Activated CD4-positive, alpha-beta memory T cell treated with anti-CD3 and anti-CD28 coated beads, Interleukin-2, amount 10 ng/mL, durations not matched to agents 7 days and 5 days (primary cell): ENCODE measurements around the gene WDR33. TPM values are rescaled to one million over a fixed set of nuclear protein-coding genes. Genes with fewer than 3 reads are reported as not detected.

Experiments used
- CTCF ChIA-PET: fragments of 350-600 bp; sonication (Branson Sonifier 250); formaldehyde crosslinking; loops from one replicate; lab custom pipeline; 2021; ENCODE audit warnings: antibody characterized with exemption, inconsistent platforms; lab: Charles Lee
- POLR2A ChIA-PET: fragments of 350-600 bp; sonication (Branson Sonifier 250); formaldehyde crosslinking; loops from one replicate; lab custom pipeline; 2021; ENCODE audit warnings: antibody characterized with exemption; lab: Charles Lee
- DNase-seq: peaks from one replicate; pipeline ENCODE4 v3.0.0-alpha.2; 2020
- H3K27ac Mint-ChIP-seq: one replicate; pipeline ENCODE4 v1.8.0; 2021; ENCODE audit warnings: mild to moderate bottlenecking, mixed read lengths
- H3K27me3 Mint-ChIP-seq: one replicate; pipeline ENCODE4 v1.8.0; 2021; ENCODE audit warnings: mixed read lengths
- H3K36me3 Mint-ChIP-seq: one replicate; pipeline ENCODE4 v1.8.0; 2021; ENCODE audit warnings: low read depth, mixed read lengths
- H3K4me1 Mint-ChIP-seq: one replicate; pipeline ENCODE4 v1.8.0; 2021; ENCODE audit warnings: mixed read lengths
- H3K4me3 Mint-ChIP-seq: one replicate; pipeline ENCODE4 v1.8.0; 2021; ENCODE audit warnings: mild to moderate bottlenecking, mixed read lengths
- H3K9me3 Mint-ChIP-seq: one replicate; pipeline ENCODE4 v1.8.0; 2021; ENCODE audit warnings: mixed read lengths
- total RNA-seq, 2 experiments: library from RNA; stranded (reverse); gene quantifications; one replicate each; pipeline ENCODE4 v1.2.3, GENCODE V29; 2021

The WDR33 gene
- total RNA-seq, 2 experiments from 2014 or later = 63.7 to 65.1 TPM

DNA sequence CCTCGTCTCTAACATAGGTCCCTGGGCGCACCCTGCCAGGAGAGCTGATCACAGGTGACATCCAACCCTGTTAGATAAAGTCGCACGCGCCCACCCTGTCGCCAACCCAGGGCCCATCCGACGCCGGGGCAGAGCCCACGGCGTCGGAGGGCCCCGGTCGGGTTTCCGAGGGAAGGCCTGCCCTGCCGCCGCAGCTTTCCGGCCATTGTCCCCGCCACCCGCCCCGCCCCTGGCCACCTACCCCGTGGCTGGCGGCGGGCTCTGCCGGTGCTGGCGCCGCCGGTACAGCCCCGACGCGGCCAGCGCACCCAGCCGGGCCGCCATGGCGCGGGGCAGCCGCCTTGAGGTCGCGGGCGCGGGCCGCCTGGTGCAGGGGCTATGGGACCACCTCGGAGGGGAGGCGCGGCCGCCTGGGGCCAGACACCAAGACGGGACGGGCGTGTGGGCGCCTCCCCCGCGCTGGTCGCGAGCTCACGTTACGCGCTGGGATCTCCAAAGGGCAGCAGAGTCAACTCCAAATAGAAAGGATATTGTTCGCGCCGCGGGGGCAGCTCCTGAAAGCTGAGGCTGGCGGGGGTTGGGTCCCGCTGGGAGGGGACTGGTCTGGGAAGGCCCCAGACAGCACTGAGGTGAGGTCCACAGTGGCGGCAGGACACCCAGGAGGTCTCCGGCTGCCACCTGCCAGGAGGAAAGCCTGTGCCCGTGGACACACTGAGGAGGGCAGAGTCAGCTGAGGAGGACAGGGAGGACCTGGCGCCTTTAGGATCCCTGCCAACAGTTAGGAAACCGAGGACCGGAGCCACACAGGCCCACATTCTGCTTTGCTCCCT lies 146.7 kb downstream of the WDR33 start:
- no peak overlapping the region for H3K4me3 Mint-ChIP-seq
- CTCF ChIA-PET = interaction anchor here (0.6 to 1.4 kb wide), 2 partner anchors 14 to 532 kb away, joined by 3 read pairs; no protein-coding TSS in a partner anchor
- no peak for DNase-seq
- POLR2A ChIA-PET = no interaction called here
- no peaks in the 10 kb centered on the region for H3K36me3 Mint-ChIP-seq
- no peaks in the 10 kb centered on the region for H3K4me1 Mint-ChIP-seq
- no peak overlapping the region for H3K27ac Mint-ChIP-seq
- H3K9me3 Mint-ChIP-seq = no peaks in the 10 kb centered on the region
- peaks cover 47% of the 10 kb centered on the region for H3K27me3 Mint-ChIP-seq

- H3K27ac Mint-ChIP-seq = no peak overlapping the region
- no peak for DNase-seq
- no peaks in the 10 kb centered on the region for H3K36me3 Mint-ChIP-seq
- no peak overlapping the region for H3K4me3 Mint-ChIP-seq
- peaks cover 42% of the 10 kb centered on the region for H3K27me3 Mint-ChIP-seq
- no peaks in the 10 kb centered on the region for H3K4me1 Mint-ChIP-seq
- ChIA-PET POLR2A (no interaction called here), CTCF (interaction anchor here (0.6 to 1.4 kb wide), 2 partner anchors 14 to 532 kb away, joined by 3 read pairs; no protein-coding TSS in a partner anchor)
- H3K9me3 Mint-ChIP-seq = no peaks in the 10 kb centered on the region
Observed at GRCh38 chr2:127663566-127664064, 147.4 kb downstream of the WDR33 start.

DNA sequence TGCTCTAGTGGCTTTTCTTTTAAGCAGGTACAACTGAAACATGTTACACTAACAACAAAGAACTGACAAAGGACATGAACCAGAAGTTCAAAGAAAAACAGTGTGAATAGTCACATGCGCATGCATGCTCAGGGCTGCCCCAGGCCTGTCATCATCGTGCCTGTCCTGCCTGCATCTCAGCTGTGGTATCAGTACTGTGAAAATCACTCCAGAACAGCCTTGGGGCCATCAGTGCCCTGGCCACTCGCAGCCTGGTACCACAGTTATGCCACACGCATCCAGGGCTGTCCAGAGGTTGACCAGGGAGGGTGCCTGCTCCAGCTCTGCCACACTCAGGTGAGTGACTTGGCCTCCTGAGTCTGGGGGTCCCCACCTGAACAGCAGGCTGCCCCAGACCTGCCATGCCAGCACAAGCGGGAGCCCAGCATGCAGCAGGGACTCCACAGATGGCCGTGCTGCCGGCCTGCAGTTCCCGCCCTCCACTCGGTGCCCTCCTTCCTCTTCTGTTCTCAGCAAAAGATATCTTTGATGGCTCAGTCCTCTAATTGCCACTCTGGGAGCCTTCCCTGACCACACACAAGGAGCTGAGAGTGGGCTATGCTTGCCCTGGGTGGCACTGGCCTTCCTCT lies 147.9 kb downstream of the WDR33 start:
- no peak for DNase-seq
- no peaks in the 10 kb centered on the region for H3K36me3 Mint-ChIP-seq
- peaks cover 42% of the 10 kb centered on the region for H3K27me3 Mint-ChIP-seq
- ChIA-PET CTCF (no interaction called here), POLR2A (no interaction called here)
- no peaks in the 10 kb centered on the region for H3K9me3 Mint-ChIP-seq
- H3K4me1 Mint-ChIP-seq = no peaks in the 10 kb centered on the region
- H3K27ac Mint-ChIP-seq = no peak overlapping the region
- H3K4me3 Mint-ChIP-seq = no peak overlapping the region

DNA sequence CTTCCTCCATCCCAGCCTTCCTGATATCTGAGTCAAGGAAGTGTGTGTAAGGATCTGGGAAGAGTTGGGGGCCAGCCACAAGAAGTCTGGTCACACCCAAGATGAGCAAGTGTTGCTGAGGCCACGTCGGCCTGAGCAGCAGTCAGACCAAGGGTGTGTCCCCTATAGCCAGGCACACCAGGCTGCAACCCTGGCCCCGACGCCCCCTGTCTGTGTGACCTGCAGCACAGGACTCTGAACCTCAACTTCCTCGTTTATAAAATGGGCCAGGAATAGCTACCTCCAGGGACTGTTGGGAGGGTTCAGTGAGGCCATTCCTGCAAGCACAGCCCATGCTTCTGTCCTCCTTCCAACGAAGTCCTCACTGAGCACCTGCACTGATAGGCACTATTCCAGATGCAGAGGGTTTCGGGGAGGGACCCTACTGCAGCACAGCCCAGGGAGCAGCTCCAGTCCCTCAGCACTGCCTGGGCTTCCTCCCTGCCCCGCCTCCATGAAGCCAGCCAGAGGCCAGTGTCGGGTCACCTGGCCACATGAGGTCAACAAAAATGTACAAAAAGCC lies 148.9 kb downstream of the WDR33 start:
- Mint-ChIP-seq H3K27me3 (peaks cover 37% of the 10 kb centered on the region), H3K27ac (no peak overlapping the region), H3K4me1 (no peaks in the 10 kb centered on the region), H3K9me3 (no peaks in the 10 kb centered on the region), H3K36me3 (no peaks in the 10 kb centered on the region), H3K4me3 (no peak overlapping the region)
- ChIA-PET CTCF (no interaction called here), POLR2A (no interaction called here)
- DNase-seq = no peak

DNA sequence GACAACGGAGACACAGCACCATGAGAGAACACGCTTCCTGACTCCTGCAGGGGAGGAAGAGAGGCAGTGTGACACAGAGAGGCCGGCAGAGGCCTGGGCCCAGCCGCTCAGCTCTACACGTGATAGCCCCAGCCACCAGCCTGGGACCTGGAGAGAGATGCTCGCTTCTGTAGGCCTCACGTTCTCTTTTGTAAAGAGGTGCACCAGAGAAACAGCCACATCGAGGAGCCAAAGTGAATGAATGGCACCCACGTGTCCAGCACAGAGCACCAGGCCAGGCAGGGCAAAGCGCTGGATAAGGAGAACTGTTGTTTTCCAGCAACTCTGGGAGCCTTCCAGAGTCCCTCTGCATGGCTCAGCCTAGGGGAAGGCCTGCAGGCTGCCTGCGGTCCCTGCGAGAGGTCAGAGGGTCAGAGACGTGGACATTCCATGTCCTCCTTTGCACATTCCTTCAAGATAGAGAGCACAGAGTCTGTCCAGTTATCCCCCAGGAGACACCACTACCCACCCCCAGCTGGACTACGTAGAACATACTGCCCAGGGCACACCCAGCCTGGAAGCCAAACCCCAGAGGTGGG lies 149.8 kb downstream of the WDR33 start:
- no peaks in the 10 kb centered on the region for H3K36me3 Mint-ChIP-seq
- POLR2A ChIA-PET = no interaction called here
- no peaks in the 10 kb centered on the region for H3K9me3 Mint-ChIP-seq
- DNase-seq = no peak
- H3K4me1 Mint-ChIP-seq = no peaks in the 10 kb centered on the region
- H3K27ac Mint-ChIP-seq = no peak overlapping the region
- CTCF ChIA-PET = no interaction called here
- H3K27me3 Mint-ChIP-seq = peaks cover 29% of the 10 kb centered on the region
- H3K4me3 Mint-ChIP-seq = no peak overlapping the region

DNA sequence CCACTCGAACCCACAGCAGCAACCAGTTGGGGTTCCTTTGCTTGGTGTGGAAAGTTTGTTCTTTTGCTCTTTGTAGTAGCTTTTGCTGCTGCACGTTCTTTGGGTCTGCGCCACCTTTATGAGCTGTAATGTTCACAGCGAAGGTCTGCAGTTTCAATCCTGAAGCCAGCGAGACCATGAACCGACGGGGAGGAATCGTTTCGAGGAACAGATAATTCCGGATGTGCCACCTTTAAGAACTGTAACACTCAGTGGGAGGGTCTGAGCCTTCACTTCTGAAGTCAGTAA lies 150.7 kb downstream of the WDR33 start:
- POLR2A ChIA-PET = no interaction called here
- H3K4me1 Mint-ChIP-seq = no peaks in the 10 kb centered on the region
- no peaks in the 10 kb centered on the region for H3K36me3 Mint-ChIP-seq
- peaks cover 20% of the 10 kb centered on the region for H3K27me3 Mint-ChIP-seq
- H3K9me3 Mint-ChIP-seq = no peaks in the 10 kb centered on the region
- no peak overlapping the region for H3K27ac Mint-ChIP-seq
- CTCF ChIA-PET = no interaction called here
- no peak for DNase-seq
- no peak overlapping the region for H3K4me3 Mint-ChIP-seq

DNA sequence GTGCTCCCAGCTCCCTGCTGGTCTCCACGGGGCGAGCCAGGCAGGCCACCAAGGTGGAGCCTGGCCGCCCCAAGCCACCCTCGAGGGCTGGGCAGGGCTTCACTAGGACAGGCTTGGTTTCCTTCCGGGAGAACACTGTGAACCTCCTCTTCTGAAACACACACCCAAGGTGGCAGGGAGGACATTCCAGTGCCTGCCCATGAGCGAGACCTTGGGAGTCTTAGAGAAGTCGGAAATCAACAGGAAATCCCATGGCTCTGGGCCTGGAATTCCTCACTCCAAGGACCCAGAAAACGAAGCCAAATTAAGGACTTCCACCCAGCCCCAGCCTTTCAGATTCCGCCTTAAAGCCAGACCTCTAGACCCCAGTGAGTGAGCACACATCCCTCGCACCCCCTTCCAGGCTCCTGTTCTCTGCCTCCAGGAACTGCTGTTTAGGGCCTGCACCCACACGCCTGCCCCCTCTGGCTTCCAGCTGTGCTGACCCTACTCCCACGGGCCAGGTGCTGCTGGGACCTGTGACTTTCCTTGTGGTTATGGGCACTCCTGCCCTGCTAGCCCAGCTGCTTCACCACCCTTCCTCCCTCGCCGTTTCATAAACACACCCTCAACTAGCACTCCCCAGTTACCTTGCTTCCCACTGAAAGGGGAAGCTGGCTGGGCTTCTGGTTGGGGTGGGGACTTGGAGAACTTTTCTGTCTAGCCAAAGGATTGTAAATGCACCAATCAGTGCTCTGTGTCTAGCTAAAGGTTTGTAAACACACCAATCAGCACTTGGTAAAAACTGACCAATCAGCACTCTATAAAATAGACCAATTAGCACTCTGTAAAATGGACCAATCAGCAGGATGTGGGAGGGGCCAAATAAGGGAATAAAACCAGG lies 151.3 kb downstream of the WDR33 start:
- Mint-ChIP-seq H3K9me3 (no peaks in the 10 kb centered on the region), H3K4me1 (no peaks in the 10 kb centered on the region), H3K27ac (no peak overlapping the region), H3K4me3 (no peak overlapping the region), H3K36me3 (no peaks in the 10 kb centered on the region), H3K27me3 (peaks cover 14% of the 10 kb centered on the region)
- CTCF ChIA-PET = no interaction called here
- POLR2A ChIA-PET = no interaction called here
- DNase-seq = no peak

GRCh38 chr2:127658641-127659407 lies 152.1 kb downstream of the WDR33 start:
- no peaks in the 10 kb centered on the region for H3K36me3 Mint-ChIP-seq
- ChIA-PET POLR2A (no interaction called here), CTCF (no interaction called here)
- no peaks in the 10 kb centered on the region for H3K4me1 Mint-ChIP-seq
- H3K9me3 Mint-ChIP-seq = no peaks in the 10 kb centered on the region
- no peak overlapping the region for H3K27ac Mint-ChIP-seq
- H3K27me3 Mint-ChIP-seq = peaks cover 9% of the 10 kb centered on the region
- no peak for DNase-seq
- no peak overlapping the region for H3K4me3 Mint-ChIP-seq

- DNase-seq = no peak
- POLR2A ChIA-PET = no interaction called here
- no peaks in the 10 kb centered on the region for H3K4me1 Mint-ChIP-seq
Observed at GRCh38 chr2:127658146-127658545, 152.8 kb downstream of the WDR33 start.

GRCh38 chr2:127657232-127657595 lies 153.8 kb downstream of the WDR33 start:
- CTCF ChIA-PET = no interaction called here
- POLR2A ChIA-PET = no interaction called here
- H3K27me3 Mint-ChIP-seq = no peaks in the 10 kb centered on the region
- no peak for DNase-seq
- no peak overlapping the region for H3K27ac Mint-ChIP-seq
- no peaks in the 10 kb centered on the region for H3K36me3 Mint-ChIP-seq
- H3K4me3 Mint-ChIP-seq = no peak overlapping the region
- H3K4me1 Mint-ChIP-seq = no peaks in the 10 kb centered on the region
- H3K9me3 Mint-ChIP-seq = no peaks in the 10 kb centered on the region

More at GRCh38 chr2:127658146-127658545, 152.8 kb downstream of the WDR33 start:
- Mint-ChIP-seq H3K4me3 (no peak overlapping the region), H3K27ac (no peak overlapping the region), H3K27me3 (peaks cover 3% of the 10 kb centered on the region), H3K9me3 (no peaks in the 10 kb centered on the region), H3K36me3 (no peaks in the 10 kb centered on the region)
- CTCF ChIA-PET = no interaction called here

GRCh38 chr2:127656569-127657231 lies 154.3 kb downstream of the WDR33 start:
- H3K27ac Mint-ChIP-seq = no peak overlapping the region
- no peaks in the 10 kb centered on the region for H3K9me3 Mint-ChIP-seq
- POLR2A ChIA-PET = no interaction called here

More at GRCh38 chr2:127656569-127657231, 154.3 kb downstream of the WDR33 start:
- Mint-ChIP-seq H3K27me3 (no peaks in the 10 kb centered on the region), H3K4me1 (no peaks in the 10 kb centered on the region), H3K4me3 (no peak overlapping the region), H3K36me3 (no peaks in the 10 kb centered on the region)
- CTCF ChIA-PET = no interaction called here
- no peak for DNase-seq
